SU-DHL-6 (cell line): ENCODE data around the gene WDR54.

Experiments
- H2AFZ ChIP-seq: fragments of 200-600 bp; sonication (generic); 2 replicates; pipeline ENCODE4 v1.6.1; 2014; ENCODE audit warnings: low read depth, mild to moderate bottlenecking, moderate library complexity, mixed read lengths, antibody characterized with exemption, low read length; ENCODE audit not compliant: severe bottlenecking
- H3F3A ChIP-seq: fragments of 200-600 bp; shearing (Covaris generic); 2 replicates; pipeline ENCODE4 v1.6.0; 2016; ENCODE audit warnings: antibody characterized with exemption, mild to moderate bottlenecking; ENCODE audit not compliant: insufficient read depth
- H3K27ac ChIP-seq: fragments of 200-600 bp; sonication (generic); 2 replicates; pipeline ENCODE4 v1.5.1; 2016; ENCODE audit warnings: low read depth, mild to moderate bottlenecking, low read length, moderate library complexity, mixed read lengths
- H3K27me3 ChIP-seq: fragments of 200-600 bp; sonication (generic), shearing (Covaris generic); 2 replicates; pipeline ENCODE4 v1.6.0; 2014; ENCODE audit warnings: mild to moderate bottlenecking, low read length
- H3K36me3 ChIP-seq: fragments of 200-600 bp; sonication (generic); 2 replicates; pipeline ENCODE4 v1.6.1; 2014; ENCODE audit warnings: mild to moderate bottlenecking, low read length, mixed read lengths
- H3K4me2 ChIP-seq: fragments of 300-600, 200-600 bp; shearing (Covaris generic), sonication (generic); 2 replicates; pipeline ENCODE4 v1.6.0; 2014; ENCODE audit warnings: low read length, low read depth, mild to moderate bottlenecking; ENCODE audit not compliant: poor library complexity, severe bottlenecking
- H3K4me3 ChIP-seq: fragments of 200-600 bp; sonication (generic); 2 replicates; pipeline ENCODE4 v1.5.1; 2014; ENCODE audit warnings: antibody characterized with exemption, low read length, mild to moderate bottlenecking, mixed read lengths; ENCODE audit not compliant: insufficient read depth, poor library complexity, severe bottlenecking
- H3K79me2 ChIP-seq: fragments of 200-600 bp; sonication (generic); 2 replicates; pipeline ENCODE4 v1.6.1; 2014; ENCODE audit warnings: mild to moderate bottlenecking, low read length, moderate library complexity; ENCODE audit not compliant: insufficient read depth
- H3K9ac ChIP-seq: fragments of 200-600 bp; sonication (generic); 2 replicates; pipeline ENCODE4 v1.7.0; 2014; ENCODE audit warnings: mild to moderate bottlenecking, low read length
- H3K9me2 ChIP-seq: fragments of 200-600 bp; sonication (generic); replicated peaks from 2 replicates; pipeline ENCODE4 v1.6.1; 2014; ENCODE audit warnings: low read length; ENCODE audit not compliant: insufficient read depth
- H3K9me3 ChIP-seq: fragments of 200-600 bp; sonication (generic); 2 replicates; pipeline ENCODE4 v1.6.1; 2014; ENCODE audit warnings: low read length, mixed read lengths; ENCODE audit not compliant: insufficient read depth
- H4K20me1 ChIP-seq: fragments of 200-600 bp; sonication (generic); 2 replicates; pipeline ENCODE4 v1.6.1; 2014; ENCODE audit warnings: low read depth, mild to moderate bottlenecking, antibody characterized with exemption, low read length, moderate library complexity, mixed read lengths
- EZH2phosphoT487 ChIP-seq: fragments of 200-600 bp; sonication (generic), shearing (Covaris generic); conservative IDR thresholded peaks from 2 replicates; pipeline ENCODE4 v1.6.1; 2018; ENCODE audit warnings: mild to moderate bottlenecking, antibody characterized with exemption, low read length, moderate library complexity, mixed read lengths
- TF ChIP-seq, protein P1 (sequence below): fragments of 200-600 bp; sonication (generic); IDR thresholded peaks from one replicate; pipeline ENCODE4 v1.5.1; 2017; ENCODE audit warnings: antibody characterized with exemption, mild to moderate bottlenecking, low read length, moderate library complexity; ENCODE audit not compliant: insufficient read depth, poor library complexity, severe bottlenecking

WDR54 gene

DNA sequence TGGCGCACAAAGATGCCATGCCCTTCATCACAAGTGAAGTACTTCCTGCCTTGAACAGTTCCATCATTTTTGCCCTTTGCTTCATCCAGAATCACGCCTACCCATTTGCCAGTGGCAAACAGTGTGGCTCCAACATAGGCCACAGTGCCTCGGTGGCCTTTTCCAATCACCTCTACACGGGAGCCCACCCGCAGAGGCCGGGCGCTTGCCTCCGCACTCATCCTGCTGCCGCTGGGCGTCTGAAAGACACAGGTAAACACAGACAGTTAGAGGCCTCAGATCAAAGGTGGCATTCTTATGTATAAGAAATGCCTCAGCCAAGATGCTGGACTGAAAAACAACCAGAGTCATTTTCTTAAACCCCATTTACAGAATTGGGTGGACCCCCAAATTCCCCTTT, 43.5 kb upstream of the WDR54 start:
- Histone ChIP-seq H3K27me3 (no peaks in the 10 kb centered on the region), H3K9me2 (no peaks in the 10 kb centered on the region), H3K4me3 (no peak overlapping the region), H3F3A (no peaks in the 10 kb centered on the region), H2AFZ (no peak overlapping the region), H3K27ac (no peak overlapping the region), H4K20me1 (no peaks in the 10 kb centered on the region), H3K79me2 (peaks cover 13% of the 10 kb centered on the region), H3K36me3 (no peaks in the 10 kb centered on the region), H3K9me3 (no peaks in the 10 kb centered on the region), H3K9ac (no peak overlapping the region), H3K4me2 (no peak overlapping the region)
- TF ChIP-seq EZH2phosphoT487: no peak
- TF ChIP-seq, protein P1, sequence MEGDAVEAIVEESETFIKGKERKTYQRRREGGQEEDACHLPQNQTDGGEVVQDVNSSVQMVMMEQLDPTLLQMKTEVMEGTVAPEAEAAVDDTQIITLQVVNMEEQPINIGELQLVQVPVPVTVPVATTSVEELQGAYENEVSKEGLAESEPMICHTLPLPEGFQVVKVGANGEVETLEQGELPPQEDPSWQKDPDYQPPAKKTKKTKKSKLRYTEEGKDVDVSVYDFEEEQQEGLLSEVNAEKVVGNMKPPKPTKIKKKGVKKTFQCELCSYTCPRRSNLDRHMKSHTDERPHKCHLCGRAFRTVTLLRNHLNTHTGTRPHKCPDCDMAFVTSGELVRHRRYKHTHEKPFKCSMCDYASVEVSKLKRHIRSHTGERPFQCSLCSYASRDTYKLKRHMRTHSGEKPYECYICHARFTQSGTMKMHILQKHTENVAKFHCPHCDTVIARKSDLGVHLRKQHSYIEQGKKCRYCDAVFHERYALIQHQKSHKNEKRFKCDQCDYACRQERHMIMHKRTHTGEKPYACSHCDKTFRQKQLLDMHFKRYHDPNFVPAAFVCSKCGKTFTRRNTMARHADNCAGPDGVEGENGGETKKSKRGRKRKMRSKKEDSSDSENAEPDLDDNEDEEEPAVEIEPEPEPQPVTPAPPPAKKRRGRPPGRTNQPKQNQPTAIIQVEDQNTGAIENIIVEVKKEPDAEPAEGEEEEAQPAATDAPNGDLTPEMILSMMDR: no peak

DNA sequence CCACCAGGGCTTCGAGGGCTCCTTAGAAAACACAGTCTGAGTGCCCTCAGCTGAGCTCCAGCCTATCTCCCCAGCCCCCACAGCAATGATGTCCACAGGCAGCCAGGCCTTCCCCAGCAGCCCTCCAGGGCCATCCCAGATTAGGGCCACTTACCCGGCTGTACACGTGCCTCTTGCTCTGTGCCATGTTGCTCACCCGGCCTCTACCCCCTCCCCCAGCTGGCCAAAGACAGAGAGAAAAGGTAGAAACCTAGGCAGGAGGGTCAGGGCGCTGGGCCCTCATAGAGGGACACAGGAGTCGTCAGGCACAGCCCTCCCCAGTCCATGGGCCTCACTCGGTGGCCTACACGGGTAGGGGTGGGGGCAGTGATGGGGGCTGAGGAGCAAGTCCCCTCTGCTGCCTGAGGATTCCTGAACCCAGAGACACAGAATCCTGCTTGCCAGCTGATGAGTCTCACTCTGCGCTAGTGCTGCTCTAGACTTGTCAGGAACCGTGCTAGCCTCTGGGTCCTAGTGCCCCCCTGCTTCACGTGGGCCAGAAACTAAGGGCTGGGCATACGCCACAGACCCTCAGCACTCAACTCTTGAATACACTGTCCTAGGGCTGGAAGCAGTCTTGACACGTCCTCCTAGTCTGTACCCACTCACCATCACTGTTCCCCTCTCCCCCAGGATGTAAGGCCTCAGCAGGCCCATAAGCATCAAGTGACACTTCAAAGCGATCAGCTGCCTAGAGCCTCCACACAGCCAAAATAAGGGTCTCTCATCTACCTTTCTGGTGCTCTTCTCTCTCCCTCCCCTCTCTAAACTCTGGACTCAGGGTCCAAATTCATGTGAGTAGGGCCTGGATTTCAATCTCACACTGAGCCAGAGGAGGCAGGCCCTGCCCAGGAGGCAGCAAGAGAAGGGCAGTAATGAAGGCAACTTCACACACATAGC, 41.4 kb upstream of the WDR54 start, which contains the start of gene DCTN1:
Gene DCTN1, minus strand, starts transcription at position 461 of the 939 bp plus-strand sequence. Its CDS starts 274 bp downstream, at position 187.
- Histone ChIP-seq H3K36me3 (no peaks in the 10 kb centered on the region), H3K4me2 (peak within 1 kb of the TSS; percentile 14), H3F3A (no peaks in the 10 kb centered on the region), H3K9me2 (no peaks in the 10 kb centered on the region), H3K79me2 (peaks cover 19% of the 10 kb centered on the region), H2AFZ (no peak within 1 kb of the TSS), H3K27me3 (no peaks in the 10 kb centered on the region), H3K4me3 (no peak within 1 kb of the TSS), H3K9ac (no peak within 1 kb of the TSS), H3K27ac (no peak within 1 kb of the TSS), H3K9me3 (no peaks in the 10 kb centered on the region), H4K20me1 (no peaks in the 10 kb centered on the region)
- no peak for TF ChIP-seq EZH2phosphoT487
- TF ChIP-seq, protein P1: no peak

DNA sequence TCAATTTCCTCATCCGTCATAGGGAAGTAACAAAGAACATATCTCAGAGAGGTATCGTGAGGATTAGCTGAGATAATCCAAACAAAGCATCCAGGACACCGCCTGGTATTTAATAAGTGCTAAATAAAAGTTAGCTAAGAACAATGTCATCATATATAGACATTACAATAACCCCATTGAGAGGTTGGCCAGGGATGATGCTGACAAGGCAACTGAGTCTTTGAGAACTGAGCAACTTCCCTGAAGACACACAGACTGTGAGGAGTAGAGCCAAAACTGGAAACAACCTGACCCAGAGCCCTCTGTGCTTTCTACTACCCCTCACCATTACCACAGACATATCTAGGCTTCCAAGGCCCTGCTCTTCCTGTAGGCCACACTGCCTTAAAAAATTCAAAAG, 39.8 kb upstream of the WDR54 start:
- H3K27me3 ChIP-seq: no peaks in the 10 kb centered on the region
- TF ChIP-seq, protein P1: no peak
- TF ChIP-seq EZH2phosphoT487: no peak
- H3K4me3 ChIP-seq: no peak overlapping the region
- H3F3A ChIP-seq: no peaks in the 10 kb centered on the region
- no peak overlapping the region for H2AFZ ChIP-seq
- no peaks in the 10 kb centered on the region for H4K20me1 ChIP-seq
- H3K36me3 ChIP-seq: no peaks in the 10 kb centered on the region
- no peaks in the 10 kb centered on the region for H3K9me3 ChIP-seq
- no peak overlapping the region for H3K9ac ChIP-seq
- peaks cover 28% of the 10 kb centered on the region for H3K79me2 ChIP-seq
- H3K4me2 ChIP-seq: no peak overlapping the region
- H3K9me2 ChIP-seq: no peaks in the 10 kb centered on the region
- no peak overlapping the region for H3K27ac ChIP-seq
